ENCODE data around the gene SPTSSA.
"Not testable (repeated sequence)": the region's sequence is repeated elsewhere in the genome, so short reads cannot be mapped to it uniquely, and the experiment has no call there.

Gene SPTSSA

GRCh38 chr14:34426313-34427295, 35.4 kb downstream of the SPTSSA start:
- DNase-seq: no peak

GRCh38 chr14:34425095-34425851, 36.8 kb downstream of the SPTSSA start:
- no peak for DNase-seq

GRCh38 chr14:34424488-34424887, 37.6 kb downstream of the SPTSSA start:
- no peak for DNase-seq

- DNase-seq: no peak
Measured at GRCh38 chr14:34423445-34423844, 38.6 kb downstream of the SPTSSA start.

- no peak for DNase-seq
Measured at GRCh38 chr14:34420547-34421150, 41.4 kb downstream of the SPTSSA start.

- DNase-seq: no peak
Measured at GRCh38 chr14:34409721-34410120, 52.3 kb downstream of the SPTSSA start.

GRCh38 chr14:34407951-34408350, 54.1 kb downstream of the SPTSSA start:
- DNase-seq: no peak

GRCh38 chr14:34404416-34404815, 57.6 kb downstream of the SPTSSA start:
- no peak for DNase-seq

GRCh38 chr14:34403646-34404045, 58.4 kb downstream of the SPTSSA start:
- DNase-seq: no peak

- no peak for DNase-seq
Measured at GRCh38 chr14:34398024-34398423, 64.0 kb downstream of the SPTSSA start.

- no peak for DNase-seq
Measured at GRCh38 chr14:34387974-34388516, 74.0 kb downstream of the SPTSSA start.

GRCh38 chr14:34386865-34387485, 75.1 kb downstream of the SPTSSA start:
- DNase-seq: no peak

- not testable (repeated sequence) for DNase-seq
Measured at GRCh38 chr14:34385881-34386280, 76.2 kb downstream of the SPTSSA start.

- no peak for DNase-seq
Measured at GRCh38 chr14:34383839-34384238, 78.2 kb downstream of the SPTSSA start.
